ENCODE measurements around the gene ZBTB16.

Gene ZBTB16

GRCh38 chr11:114159320-114159719 is 99.8 kb downstream of the ZBTB16 start:
- TF ChIP-seq EZH2 (optimal IDR thresholded peaks at IDR 0.05; ENCODE audit: low read depth, low read length) (no peak), EZH2phosphoT487 (IDR thresholded peaks at IDR 0.05; ENCODE audit: low read length) (no peak)
- TF ChIP-seq, protein P1, sequence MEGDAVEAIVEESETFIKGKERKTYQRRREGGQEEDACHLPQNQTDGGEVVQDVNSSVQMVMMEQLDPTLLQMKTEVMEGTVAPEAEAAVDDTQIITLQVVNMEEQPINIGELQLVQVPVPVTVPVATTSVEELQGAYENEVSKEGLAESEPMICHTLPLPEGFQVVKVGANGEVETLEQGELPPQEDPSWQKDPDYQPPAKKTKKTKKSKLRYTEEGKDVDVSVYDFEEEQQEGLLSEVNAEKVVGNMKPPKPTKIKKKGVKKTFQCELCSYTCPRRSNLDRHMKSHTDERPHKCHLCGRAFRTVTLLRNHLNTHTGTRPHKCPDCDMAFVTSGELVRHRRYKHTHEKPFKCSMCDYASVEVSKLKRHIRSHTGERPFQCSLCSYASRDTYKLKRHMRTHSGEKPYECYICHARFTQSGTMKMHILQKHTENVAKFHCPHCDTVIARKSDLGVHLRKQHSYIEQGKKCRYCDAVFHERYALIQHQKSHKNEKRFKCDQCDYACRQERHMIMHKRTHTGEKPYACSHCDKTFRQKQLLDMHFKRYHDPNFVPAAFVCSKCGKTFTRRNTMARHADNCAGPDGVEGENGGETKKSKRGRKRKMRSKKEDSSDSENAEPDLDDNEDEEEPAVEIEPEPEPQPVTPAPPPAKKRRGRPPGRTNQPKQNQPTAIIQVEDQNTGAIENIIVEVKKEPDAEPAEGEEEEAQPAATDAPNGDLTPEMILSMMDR (IDR thresholded peaks at IDR 0.05; ENCODE audit: low read length), result no peak
- Histone ChIP-seq H3K9me3 (replicated peaks; ENCODE audit: insufficient read depth, low read length) (no peaks in the 10 kb centered on the region), H3K4me2 (ENCODE audit: low read depth, low read length) (peak overlapping the region; percentile 72; the same call in 1 of the 2 replicates), H4K20me1 (ENCODE audit: insufficient read depth, low read length) (no peaks in the 10 kb centered on the region), H3F3A (ENCODE audit: insufficient read depth, low read length) (no peaks in the 10 kb centered on the region), H2AFZ (ENCODE audit: low read length) (peak overlapping the region; percentile 2; the same call in 1 of the 2 replicates), H3K9ac (ENCODE audit: low read length) (peak overlapping the region; percentile 16; the same call in 1 of the 2 replicates), H3K27me3 (replicated peaks; ENCODE audit: insufficient read depth, low read length) (no peaks in the 10 kb centered on the region), H3K79me2 (ENCODE audit: low read length) (no peaks in the 10 kb centered on the region), H3K27ac (ENCODE audit: low read length) (peak overlapping the region; percentile 68; the same call in 1 of the 2 replicates), H3K4me3 (ENCODE audit: low read length) (no peak overlapping the region), H3K9me2 (replicated peaks; ENCODE audit: insufficient read depth, low read length) (no peaks in the 10 kb centered on the region), H3K36me3 (replicated peaks; ENCODE audit: insufficient read depth, low read length) (no peaks in the 10 kb centered on the region), H3K4me1 (ENCODE audit: low read length) (peaks cover 20% of the 10 kb centered on the region)
- no peak for DNase-seq

- H2AFZ ChIP-seq (ENCODE audit: low read length), result peak overlapping the region; percentile 42
- peaks cover 20% of the 10 kb centered on the region for H3K4me1 ChIP-seq (ENCODE audit: low read length)
- peak overlapping the region; percentile 35 for H3K4me3 ChIP-seq (ENCODE audit: low read length)
- peak overlapping the region; percentile 72 for H3K4me2 ChIP-seq (ENCODE audit: low read depth, low read length)
- H3F3A ChIP-seq (ENCODE audit: insufficient read depth, low read length), result no peaks in the 10 kb centered on the region
- peak overlapping the region; percentile 32; the same call in 1 of the 2 replicates for H3K9ac ChIP-seq (ENCODE audit: low read length)
- H3K9me3 ChIP-seq (replicated peaks; ENCODE audit: insufficient read depth, low read length), result no peaks in the 10 kb centered on the region
- no peak for TF ChIP-seq EZH2 (optimal IDR thresholded peaks at IDR 0.05; ENCODE audit: low read depth, low read length)
- TF ChIP-seq EZH2phosphoT487 (IDR thresholded peaks at IDR 0.05; ENCODE audit: low read length), result no peak
- TF ChIP-seq, protein P1 (IDR thresholded peaks at IDR 0.05; ENCODE audit: low read length), result peak; percentile 19
- H4K20me1 ChIP-seq (ENCODE audit: insufficient read depth, low read length), result no peaks in the 10 kb centered on the region
- no peaks in the 10 kb centered on the region for H3K9me2 ChIP-seq (replicated peaks; ENCODE audit: insufficient read depth, low read length)
- H3K36me3 ChIP-seq (replicated peaks; ENCODE audit: insufficient read depth, low read length), result no peaks in the 10 kb centered on the region
- no peaks in the 10 kb centered on the region for H3K27me3 ChIP-seq (replicated peaks; ENCODE audit: insufficient read depth, low read length)
- H3K27ac ChIP-seq (ENCODE audit: low read length), result peak overlapping the region; percentile 68
- no peaks in the 10 kb centered on the region for H3K79me2 ChIP-seq (ENCODE audit: low read length)
- peak; percentile 97 for DNase-seq
Observed at GRCh38 chr11:114159802-114160632, 100.5 kb downstream of the ZBTB16 start.

GRCh38 chr11:114160894-114161293 is 101.4 kb downstream of the ZBTB16 start:
- H3K9me3 ChIP-seq (replicated peaks; ENCODE audit: insufficient read depth, low read length), result no peaks in the 10 kb centered on the region
- peak overlapping the region; percentile 42 for H2AFZ ChIP-seq (ENCODE audit: low read length)
- 0 out of 2 replicates have a peak overlapping the region, but pooled peaks have one; percentile 32 for H3K9ac ChIP-seq (ENCODE audit: low read length)
- DNase-seq, result no peak
- H3K4me3 ChIP-seq (ENCODE audit: low read length), result peak overlapping the region; percentile 35; the same call in 1 of the 2 replicates
- TF ChIP-seq EZH2phosphoT487 (IDR thresholded peaks at IDR 0.05; ENCODE audit: low read length) (no peak), EZH2 (optimal IDR thresholded peaks at IDR 0.05; ENCODE audit: low read depth, low read length) (no peak)
- TF ChIP-seq, protein P1 (IDR thresholded peaks at IDR 0.05; ENCODE audit: low read length), result no peak
- no peaks in the 10 kb centered on the region for H4K20me1 ChIP-seq (ENCODE audit: insufficient read depth, low read length)
- peak overlapping the region; percentile 68; the same call in 1 of the 2 replicates for H3K27ac ChIP-seq (ENCODE audit: low read length)
- H3K9me2 ChIP-seq (replicated peaks; ENCODE audit: insufficient read depth, low read length), result no peaks in the 10 kb centered on the region
- H3K27me3 ChIP-seq (replicated peaks; ENCODE audit: insufficient read depth, low read length), result no peaks in the 10 kb centered on the region
- peak overlapping the region; percentile 72 for H3K4me2 ChIP-seq (ENCODE audit: low read depth, low read length)
- peaks cover 22% of the 10 kb centered on the region for H3K4me1 ChIP-seq (ENCODE audit: low read length)
- no peaks in the 10 kb centered on the region for H3F3A ChIP-seq (ENCODE audit: insufficient read depth, low read length)
- H3K36me3 ChIP-seq (replicated peaks; ENCODE audit: insufficient read depth, low read length), result no peaks in the 10 kb centered on the region
- H3K79me2 ChIP-seq (ENCODE audit: low read length), result no peaks in the 10 kb centered on the region

All from MM.1S (cell line).